Stimulated activated CD4-positive, alpha-beta T cell treated with anti-CD3 and anti-CD28 coated beads, Interleukin-12 subunit alpha, Interleukin-12 subunit beta, amount 100 ng/mL, for 24 hours (primary cell): ENCODE data around the gene NACC2.

Experiments
- DNase-seq, 2 experiments: peaks; one replicate each; pipeline ENCODE4 v3.0.0-alpha.2; 2020; ENCODE audit warnings: low read depth in 2 of 2

The NACC2 gene

DNA sequence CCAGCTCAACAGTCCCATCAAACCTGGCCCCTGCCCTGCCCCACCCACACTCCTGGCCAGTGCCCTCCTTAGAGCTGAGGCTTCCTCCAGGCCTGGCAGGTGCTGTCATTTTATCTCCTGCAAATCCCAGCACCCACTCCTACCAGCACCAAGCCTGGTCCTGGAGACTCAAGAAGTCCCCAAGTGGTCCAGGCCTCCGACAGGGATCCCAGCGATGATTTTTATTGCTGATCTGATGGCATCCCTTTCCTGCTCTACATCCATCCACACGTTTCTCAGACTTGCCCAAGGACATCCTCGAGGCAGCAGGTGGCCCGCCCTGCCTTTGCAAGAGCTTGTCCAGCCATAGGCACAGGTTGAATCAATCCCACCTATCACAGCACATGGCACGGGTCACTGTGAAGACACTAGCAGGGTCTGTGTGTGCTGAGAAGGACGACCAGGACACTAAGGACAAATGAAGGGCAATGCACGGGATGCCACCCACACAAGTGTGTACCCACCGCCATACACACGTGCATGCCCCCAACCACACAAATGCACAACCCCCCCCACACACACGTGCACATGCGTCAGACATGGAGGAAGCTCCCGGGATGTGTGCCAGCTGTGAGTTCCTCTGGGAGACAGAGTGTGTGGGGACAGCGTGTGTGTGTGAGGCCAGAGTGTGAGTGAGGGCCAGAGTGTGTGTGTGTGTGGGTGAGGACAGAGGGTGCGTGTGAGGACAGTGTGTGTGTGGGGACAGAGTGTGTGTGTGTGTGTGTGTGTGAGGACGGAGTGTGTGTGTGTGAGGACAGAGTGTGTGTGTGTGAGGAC, 71.5 kb downstream of the NACC2 start:
- DNase-seq, result no peak

DNA sequence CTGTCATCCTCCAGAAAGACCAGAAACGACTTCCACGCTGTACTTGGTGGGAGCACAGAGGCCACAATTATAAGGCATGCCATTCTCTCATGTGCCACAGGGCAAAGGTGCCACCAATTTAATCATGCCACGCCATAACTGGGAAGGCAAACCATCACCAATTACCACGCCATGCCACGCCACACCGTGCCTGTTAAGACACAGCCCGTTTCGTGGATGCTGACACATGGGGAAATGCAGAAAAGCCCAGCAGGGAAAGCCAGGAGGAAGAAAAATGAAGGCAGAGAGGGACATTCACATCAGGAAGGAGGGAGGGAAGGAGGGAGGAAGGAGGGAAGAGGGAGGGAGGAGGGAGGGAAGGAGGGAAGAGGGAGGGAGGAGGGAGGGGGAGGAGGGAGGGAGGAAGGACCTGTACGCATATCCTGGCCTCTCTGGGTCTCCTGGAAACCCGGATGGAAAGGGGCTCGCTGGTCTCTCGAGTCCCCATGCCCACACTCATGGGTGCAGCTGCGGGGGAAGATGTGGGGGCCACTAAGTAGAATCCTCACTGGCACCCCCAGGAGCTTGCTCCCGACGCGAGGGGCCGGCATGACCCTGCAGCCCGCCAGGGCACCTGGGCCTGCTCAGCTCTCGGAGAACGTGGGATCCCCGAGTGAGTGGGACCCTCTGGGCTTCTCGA, 72.2 kb downstream of the NACC2 start:
- DNase-seq, result no peak

DNA sequence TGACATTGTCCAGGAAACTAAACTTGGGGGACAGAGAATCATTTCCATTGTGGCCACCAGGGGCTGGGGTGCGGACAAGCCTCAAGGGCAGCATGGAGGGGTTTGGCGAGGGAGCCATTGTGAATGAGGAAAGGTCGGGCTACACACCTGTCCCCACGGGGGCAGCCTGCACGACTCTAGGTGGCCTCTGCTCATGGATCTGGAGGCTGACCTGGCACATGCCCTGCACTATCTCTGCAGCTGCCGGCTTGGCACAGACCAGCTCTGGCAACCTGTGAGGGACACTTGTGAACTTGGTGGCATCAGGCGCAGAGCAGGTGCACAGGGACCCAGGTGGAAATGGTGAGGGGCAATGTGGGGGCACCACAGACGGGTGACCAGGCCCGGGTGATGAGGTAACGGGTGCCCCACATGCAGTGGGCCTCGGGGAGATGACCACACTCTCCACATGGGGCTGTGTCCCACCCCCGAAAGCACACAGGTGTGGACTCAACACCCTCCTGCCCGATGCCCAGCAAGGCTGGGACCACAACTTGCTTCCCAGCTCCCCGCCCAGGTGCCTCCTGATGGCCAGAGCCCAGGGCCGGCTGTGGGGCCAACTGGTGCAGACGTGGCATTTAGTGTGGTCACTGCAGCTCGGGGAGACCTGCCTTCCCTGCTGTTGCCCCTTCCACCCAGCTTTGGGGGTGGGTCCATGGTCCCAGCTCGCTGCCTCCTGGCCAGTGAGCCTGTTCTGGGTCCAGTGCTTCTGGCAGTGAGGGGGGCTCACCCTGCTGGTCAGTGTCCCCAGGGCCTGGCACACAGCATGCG, 73.0 kb downstream of the NACC2 start:
- no peak for DNase-seq

DNA sequence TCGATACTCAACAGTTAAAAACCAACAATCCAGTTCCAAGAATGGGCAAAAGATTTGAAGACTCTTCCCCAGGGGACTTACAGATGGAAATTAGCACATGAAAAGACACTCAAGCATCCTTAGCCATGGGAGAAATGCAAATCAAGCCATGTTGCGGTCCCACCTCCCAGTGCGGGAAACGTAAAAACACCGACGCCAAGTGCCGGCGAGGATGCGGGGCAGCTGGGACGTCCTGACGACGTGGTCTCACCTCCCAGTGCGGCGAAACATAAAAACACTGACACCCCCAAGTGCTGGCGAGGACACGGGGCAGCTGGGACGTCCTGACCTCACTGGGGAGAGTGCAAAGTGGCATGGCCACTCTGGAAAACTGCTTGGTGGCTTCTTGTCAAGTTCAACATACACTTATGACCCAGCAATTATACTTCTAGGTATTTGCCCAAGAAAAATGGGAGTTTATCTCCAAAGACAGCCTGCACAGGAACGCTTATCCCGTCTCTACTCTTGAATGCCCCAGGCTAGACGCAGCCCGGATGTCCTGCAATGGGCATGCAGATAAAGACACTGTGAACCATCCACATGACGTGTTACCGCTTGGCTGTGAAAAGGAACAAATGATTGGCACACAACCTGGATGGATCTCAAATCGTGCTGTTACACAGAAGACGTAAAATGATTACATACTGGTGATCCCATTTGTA, 73.8 kb downstream of the NACC2 start:
- no peak for DNase-seq

DNA sequence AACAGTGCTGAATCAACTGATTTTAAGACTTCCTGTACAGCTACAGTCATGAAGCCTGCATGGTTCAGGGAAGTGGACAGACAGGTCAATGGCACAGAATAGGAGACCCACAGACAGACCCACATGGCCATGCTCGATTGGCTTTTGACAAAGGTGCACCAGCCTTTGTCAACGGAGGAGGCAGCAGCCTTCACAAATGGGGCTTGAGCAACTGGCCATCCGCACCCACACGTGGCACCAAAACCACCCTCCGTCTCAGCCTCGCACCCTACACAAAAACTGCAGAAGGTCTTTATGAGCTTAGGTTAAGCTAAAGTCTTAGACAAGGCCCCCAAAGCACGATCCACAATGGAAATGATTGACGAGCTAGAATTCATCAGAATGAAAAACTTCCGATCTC, 74.4 kb downstream of the NACC2 start:
- DNase-seq, result no peak

DNA sequence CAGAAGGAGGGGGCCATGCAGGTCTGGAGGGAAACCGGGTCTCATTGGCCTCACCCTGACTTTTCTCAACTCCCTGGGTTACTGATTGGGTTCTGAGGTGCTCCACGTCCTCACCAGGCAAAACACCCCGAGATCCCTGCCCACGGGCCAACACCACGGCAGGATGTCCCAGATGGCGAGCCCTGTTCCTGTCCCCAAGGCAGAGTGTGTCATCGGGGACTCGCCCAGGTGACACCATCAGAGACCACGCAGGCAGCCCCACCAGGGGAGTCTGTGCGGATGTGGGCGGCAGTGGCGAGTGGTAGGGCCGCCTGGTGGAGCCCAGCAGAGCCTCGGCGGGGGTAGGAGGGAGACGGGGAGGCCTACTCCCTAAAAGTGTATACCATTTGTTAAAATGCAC, 74.9 kb downstream of the NACC2 start:
- DNase-seq, result no peak

DNA sequence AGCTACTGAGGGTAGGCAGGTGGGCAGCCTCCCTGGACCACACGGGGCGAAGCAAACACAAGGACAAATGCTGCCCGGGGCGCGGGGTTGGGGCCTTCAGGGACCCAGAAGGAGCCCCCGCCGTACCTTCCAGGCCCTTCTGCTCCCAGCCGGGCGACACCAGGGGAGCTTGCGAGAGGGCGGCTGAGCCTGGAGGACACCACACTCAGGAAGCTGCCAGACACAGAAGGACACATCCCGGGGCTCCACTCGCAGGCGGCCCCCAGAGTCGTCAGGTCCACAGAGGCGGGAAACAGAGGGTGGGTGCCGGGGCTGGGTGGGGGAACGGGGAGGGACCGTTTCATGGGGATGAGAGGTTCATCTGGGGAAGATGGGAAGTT, 75.4 kb downstream of the NACC2 start:
- no peak for DNase-seq

DNA sequence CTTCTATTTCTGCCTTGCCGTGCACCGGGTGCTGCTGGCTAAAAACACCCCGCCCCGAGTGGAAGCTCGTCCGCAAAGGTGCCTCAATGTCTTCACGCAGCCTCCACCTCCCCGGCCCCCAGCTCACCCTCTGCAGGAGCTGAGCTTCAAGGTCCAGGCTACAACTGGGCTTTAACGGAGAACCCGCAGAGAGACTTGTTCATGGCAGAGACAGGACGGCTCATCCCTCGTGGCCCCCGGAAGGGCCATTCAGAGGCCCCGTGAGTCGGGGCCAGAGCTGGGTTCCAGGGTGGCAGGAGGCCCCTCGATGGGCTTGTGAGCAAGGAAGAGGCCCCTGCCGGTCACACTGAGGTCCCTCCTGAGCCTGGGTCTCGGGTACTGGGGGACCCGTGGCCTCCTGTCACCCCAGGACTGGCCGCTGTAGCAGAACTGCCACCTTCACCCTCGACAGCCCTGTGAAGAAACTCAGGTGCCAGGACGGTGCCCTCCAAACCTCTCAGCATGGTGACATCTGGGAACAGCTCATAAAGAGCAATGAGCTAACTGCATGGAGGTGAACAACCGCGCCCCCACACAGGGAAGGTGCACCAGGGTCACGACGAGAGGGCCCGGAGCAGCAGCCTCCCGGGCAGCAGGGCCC, 75.9 kb downstream of the NACC2 start:
- no peak for DNase-seq

DNA sequence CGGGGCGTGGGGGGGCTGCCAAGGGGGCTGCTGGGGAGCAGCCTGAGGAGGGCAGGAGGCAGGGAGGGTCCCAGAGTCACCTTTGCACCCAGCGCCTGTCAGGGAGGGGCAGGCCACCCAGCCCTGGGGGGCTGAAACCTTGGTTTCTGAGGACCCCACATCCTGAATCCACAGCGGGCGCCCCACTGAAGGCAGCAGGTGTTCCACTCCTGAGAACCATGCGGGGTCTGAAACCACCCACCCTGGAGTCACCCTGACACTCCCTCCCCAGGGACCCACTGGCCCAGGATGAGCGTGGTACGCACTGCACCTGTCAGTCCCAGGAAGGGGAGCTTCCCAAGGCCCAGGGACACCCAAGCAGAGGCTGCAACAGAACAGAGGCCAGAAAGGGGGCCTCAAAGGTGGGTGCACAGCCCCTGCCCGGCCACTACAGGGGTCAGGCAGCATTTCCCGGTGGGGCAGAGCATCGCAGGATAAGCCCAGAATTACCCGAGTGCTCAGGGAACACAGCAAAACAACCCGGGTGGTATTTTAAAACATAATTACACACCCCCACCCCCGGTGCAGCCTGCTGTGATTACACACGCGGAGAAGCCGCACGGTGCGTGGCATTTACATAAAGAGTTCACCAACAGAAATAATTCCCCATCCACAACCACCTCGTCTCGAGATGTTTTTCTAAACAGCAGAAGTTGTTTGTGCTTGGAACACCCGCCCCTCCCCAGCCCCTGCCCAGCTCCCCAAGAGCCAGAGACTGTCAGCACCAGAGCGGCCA, 76.6 kb downstream of the NACC2 start:
- DNase-seq, result no peak

DNA sequence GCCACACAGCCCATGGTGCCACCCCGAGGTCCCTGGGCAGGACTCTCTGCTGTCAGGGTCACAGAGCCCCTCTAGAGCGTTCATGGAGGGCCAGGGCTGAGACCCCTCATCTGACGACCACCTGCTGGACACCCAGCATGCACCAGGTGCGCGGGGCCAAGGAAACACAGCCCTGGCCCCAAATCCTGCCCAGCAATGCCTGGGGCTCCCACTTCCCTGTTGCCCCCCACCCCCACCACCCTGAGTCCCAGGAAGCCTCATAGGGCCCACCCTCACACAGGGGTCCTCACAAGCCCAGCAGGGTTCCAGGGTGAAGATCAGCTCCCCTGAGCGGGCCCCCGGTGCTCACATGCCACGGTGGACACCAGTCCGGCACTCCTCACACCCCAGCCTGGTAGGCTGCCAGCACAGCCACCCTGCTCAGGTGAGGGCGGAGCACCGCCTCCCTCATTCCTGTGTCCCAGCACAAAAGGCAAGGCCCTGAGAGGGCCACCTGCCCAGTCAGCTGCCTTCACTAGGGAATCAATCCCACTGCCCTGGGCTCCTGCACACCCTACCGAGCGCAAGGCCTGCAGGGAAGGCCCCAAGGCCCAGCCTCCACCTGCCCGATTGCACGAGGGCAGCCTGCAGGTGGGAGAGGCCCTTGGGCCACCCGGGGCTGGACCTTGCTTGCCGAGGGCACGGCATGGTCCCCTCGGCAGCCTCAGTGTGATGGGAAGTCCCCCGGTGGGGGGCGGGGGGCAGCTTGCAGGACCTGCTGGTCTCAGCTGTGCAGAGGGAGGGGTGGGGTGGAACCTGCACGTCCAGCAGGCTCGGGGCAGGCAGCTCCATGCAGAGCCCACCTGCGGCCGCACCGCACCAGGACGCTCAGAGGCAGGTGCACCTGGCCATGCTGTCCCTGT, 77.5 kb downstream of the NACC2 start:
- no peak for DNase-seq

DNA sequence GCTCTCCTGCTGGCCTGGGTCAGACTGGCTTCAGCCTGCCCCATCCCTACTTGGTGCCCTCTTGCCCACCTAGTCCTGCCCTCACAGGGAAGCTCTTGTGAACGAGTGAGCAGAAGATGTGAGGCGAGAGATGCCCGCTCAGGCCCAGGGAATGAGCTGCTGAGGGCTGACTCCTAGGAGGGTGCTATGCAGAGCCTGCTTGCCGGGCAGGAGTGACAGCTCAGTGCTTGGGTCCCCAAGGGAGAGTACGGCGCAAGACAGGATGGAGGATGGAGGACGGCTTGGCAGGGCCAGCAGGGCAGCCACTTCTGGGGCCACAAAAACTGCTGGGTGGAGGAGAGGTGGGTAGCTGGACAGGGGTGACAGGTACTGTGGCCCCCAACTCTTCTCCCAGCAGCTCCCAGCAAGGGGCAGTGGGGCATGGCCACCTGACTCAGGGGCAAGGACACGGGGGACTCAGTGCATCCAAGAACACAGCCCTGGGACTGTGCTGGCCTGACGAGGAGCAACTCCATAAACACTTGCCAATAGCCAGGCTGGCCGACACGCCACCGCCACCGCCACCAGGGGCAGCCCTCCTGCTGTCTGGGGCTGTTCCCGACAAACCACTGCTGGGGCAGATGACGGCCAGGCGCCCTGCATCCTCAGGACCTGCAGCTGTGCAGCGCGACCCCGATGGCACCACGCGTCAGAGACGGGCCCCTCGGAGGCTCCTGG, 78.4 kb downstream of the NACC2 start:
- no peak for DNase-seq

DNA sequence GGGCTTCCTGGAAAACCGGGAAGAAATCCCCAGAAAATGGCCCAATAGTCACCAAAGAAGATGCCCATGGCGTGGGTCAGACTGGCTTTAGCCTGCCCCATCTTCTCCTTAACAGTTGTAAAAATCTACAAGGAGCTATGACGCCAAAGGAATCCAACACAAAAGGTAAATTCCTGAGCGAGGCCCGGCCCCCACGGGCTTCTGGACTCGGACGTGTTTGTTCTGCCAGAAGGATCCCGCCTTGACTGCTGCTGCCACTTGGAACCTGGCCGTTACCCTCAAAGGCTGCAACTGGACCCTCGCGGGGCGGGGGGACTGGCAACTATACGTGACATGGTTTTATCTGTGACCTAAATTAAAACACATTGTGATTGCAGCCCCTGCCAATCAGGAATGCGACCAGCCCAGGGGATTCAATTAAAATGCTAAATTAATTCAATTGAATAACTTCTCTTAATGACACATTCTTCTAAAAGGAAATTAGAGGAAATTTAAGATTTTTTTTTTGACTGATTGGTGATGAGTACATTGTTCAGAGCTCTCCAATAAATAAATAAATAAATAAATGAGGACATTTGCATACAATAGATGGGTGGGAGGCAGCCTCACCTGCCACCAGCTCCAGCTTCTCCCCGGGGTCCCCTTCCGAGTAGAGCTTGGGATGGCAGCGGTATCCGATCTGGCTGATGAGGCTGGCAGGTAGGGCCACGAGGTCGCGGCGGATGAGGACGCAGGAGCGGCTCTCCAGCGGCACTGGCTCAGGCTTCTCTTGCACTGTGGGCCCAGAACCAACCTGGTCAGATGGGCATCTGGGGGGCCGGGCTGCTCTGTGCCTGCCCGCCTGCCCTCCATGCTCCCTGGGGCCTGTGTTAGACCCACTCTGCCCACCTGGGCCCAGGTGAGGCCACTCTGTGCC, 79.2 kb downstream of the NACC2 start:
- no peak for DNase-seq

DNA sequence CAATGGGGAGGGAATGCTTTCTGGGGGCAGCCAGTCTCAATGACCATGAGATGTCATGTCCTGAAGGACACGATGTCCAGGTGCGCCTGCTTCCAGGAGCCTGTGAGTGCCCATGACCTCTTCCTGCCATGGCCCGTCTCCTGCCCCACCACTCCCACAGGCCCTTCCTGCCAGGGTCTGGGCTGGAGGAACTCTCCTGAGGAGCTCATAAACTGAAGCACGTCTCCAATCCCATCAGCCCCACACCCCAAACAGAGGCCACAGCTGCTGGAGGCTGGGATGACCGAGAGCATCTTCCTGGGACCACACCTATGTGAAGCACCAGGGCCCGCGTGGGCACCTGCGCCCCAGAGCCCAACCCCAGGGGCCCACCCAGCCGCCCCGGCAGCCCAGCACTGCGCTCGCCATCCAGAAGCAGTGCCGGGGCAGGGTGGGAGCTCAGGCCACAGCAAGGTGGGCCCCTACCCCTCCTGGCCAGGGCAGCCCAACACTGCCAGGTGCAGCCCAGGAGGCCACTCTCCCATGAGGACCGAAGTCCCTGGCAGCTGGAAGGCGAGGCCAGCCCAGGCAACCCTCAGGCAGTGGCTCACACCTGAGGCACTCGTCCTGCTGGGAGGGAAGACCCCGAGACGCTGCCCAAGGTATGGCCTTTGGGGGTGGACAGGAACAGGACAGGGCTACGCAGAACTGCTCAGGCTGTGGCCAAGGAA, 80.0 kb downstream of the NACC2 start:
- no peak for DNase-seq

DNA sequence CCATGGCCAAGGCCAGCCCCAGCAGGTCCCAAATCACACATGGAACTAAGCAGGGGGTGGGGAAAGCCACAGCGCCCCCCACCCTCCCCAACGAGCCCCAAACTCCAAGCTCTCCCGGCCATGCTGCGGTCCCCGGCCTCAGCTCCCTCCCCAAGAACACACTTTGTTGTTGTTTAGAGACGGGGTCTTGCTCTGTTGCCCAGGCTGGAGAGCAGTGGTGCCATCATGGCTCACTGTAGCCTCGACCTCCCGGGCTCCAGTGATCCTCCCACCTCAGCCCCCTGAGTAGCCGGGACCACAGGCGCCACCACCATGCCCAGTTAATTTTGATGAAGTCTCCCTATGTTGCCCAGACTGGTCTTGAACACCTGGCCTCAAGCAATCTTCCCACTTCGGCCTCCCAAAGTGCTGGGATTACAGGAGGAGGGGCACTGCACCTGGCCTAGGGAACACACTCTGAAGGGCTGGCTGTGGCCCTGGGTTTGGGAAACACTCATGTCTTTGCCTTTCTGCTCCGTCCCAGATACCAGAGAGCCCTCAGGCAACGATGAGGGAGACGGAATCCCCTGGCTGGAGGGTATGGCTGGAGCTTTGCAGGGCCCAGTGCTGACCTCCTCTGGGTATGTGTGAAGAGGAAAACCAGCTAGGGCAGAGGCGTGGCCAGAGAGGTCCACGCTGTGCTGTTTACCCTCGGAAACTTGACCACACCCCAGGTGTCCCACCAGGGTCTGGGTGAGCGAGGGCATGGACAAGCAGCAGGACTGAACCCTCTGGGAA, 80.8 kb downstream of the NACC2 start:
- no peak for DNase-seq

DNA sequence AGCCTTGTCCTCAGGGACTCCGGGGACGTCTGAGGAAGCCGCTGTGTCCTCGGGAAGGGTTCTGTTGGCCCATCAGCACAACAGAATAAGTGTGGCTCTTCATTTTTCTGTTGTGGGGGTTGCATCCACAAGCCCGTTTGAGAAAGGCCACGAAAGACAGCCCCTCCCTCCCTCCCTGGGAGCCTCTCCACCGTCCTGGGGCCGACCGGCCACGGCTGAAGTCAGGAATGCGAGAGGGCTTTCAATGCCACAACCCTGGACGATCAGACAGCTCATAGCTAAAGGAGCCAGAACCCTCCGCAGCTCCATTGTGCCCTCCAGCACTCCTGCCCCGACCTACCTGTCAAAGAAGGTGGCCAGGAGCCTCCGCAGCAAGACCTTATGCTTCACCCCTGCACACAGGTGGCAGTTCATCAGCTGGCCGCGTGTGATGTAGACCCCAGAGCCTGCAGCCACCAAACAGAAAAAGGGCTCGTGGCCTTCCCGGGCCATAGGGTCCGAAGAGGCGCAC, 81.5 kb downstream of the NACC2 start:
- no peak for DNase-seq

DNA sequence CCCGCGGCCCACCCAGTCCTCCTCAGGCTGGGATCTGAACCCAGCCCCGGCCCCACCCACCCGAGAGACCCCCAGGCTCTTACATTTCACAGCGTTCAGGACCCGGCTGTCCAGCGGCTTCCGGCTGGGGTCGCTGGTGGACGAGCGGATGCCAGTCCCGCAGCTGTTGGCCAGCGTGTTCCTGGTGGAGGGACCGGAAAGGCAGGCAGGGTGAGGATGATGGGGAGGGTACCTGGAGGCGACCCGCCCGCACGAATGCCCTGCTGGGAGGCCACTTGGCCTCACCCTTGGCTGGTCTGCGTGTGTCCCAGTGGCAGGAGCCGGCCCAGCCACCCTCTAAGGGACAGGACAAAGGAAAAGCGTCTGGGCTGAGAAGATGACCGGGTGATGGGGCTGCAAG, 82.0 kb downstream of the NACC2 start:
- no peak for DNase-seq
